Activated naive CD8-positive, alpha-beta T cell treated with anti-CD3 and anti-CD28 coated beads, Interleukin-2, amount 50 U/mL, for 24 hours (primary cell): Measurements from ENCODE around the gene SP7.
"Not testable (repeated sequence)": the region's sequence is repeated elsewhere in the genome, so short reads cannot be mapped to it uniquely, and the experiment has no call there.

Source experiments
- ATAC-seq: fragments of 150-1000 bp; cut with Tn5 transposase; one replicate; pipeline ENCODE4 v1.10.0; 2021
- DNase-seq: peaks from one replicate; pipeline ENCODE4 v3.0.0; 2021
- H3K27ac Mint-ChIP-seq: one replicate; pipeline ENCODE4 v1.8.0; 2021; ENCODE audit warnings: mild to moderate bottlenecking, mixed read lengths
- H3K27me3 Mint-ChIP-seq: one replicate; pipeline ENCODE4 v1.8.0; 2021; ENCODE audit warnings: mixed read lengths
- H3K36me3 Mint-ChIP-seq: one replicate; pipeline ENCODE4 v1.8.0; 2021; ENCODE audit warnings: low read depth, mixed read lengths
- H3K4me1 Mint-ChIP-seq: one replicate; pipeline ENCODE4 v1.8.0; 2021; ENCODE audit warnings: mixed read lengths
- H3K4me3 Mint-ChIP-seq: one replicate; pipeline ENCODE4 v1.8.0; 2021; ENCODE audit warnings: mild to moderate bottlenecking, moderate library complexity, mixed read lengths
- H3K9me3 Mint-ChIP-seq: one replicate; pipeline ENCODE4 v1.8.0; 2021; ENCODE audit warnings: mixed read lengths

SP7 gene

DNA sequence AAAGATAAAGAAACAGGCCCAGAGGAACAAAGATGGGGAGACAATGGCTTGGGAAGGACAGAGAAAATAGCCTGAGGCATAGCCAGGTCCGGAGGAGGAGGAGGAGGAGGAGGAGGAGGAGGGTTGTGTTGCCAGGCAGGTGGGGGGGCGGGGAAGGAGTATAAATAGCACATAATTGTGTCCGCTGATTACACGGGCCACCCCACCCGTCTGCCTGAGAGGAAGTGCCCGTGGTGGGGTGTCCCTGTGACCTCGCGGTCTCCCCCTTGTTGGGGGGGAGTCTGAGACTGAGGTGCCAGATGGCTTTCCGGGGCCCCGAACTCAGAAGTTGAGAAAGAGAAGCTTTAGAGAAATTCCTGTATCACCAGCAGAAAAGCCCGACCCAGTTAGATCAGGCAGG lies 1.9 kb upstream of the SP7 start:
- ATAC-seq (no peak), DNase-seq (no peak)
- H3K4me3 Mint-ChIP-seq = no peak overlapping the region

GRCh38 chr12:53334822-53335221 lies 1.3 kb downstream of the SP7 start:
- no peak for ATAC-seq
- no peaks in the 10 kb centered on the region for H3K36me3 Mint-ChIP-seq
- peaks cover 43% of the 10 kb centered on the region for H3K27me3 Mint-ChIP-seq
- H3K4me3 Mint-ChIP-seq = no peak overlapping the region
- H3K27ac Mint-ChIP-seq = no peak overlapping the region
- peaks cover 9% of the 10 kb centered on the region for H3K4me1 Mint-ChIP-seq
- no peaks in the 10 kb centered on the region for H3K9me3 Mint-ChIP-seq
- no peak for DNase-seq

More for the DNA sequence above, 1.9 kb upstream of the SP7 start:
- Mint-ChIP-seq H3K36me3 (no peaks in the 10 kb centered on the region), H3K4me1 (peaks cover 19% of the 10 kb centered on the region), H3K9me3 (no peaks in the 10 kb centered on the region), H3K27ac (no peak overlapping the region), H3K27me3 (peaks cover 46% of the 10 kb centered on the region)

DNA sequence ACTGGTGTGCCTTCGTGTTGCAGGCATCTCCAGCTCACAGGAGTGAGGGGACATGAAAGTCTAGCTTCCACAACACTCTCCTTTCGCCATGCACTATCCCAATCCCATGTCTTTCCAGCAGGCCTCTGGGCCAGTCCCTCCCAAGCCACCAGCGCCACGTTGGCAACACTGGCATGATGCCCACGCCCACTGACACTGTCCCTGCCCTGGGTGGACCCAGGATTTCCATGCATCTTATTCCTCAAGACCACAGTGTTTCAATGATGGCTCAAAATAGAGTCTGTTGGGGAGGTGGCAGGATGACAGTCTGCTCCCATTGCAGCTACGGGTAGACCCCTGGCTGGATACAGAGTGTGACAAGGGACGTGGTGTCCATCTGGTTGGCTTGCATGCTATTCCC lies 2.3 kb downstream of the SP7 start:
- Mint-ChIP-seq H3K27ac (no peak overlapping the region), H3K4me3 (no peak overlapping the region), H3K27me3 (peaks cover 40% of the 10 kb centered on the region), H3K9me3 (no peaks in the 10 kb centered on the region), H3K36me3 (no peaks in the 10 kb centered on the region), H3K4me1 (peaks cover 7% of the 10 kb centered on the region)
- DNase-seq = no peak
- ATAC-seq = no peak

GRCh38 chr12:53333289-53333688 lies 2.9 kb downstream of the SP7 start:
- Mint-ChIP-seq H3K27ac (no peak overlapping the region), H3K27me3 (peaks cover 38% of the 10 kb centered on the region), H3K9me3 (no peaks in the 10 kb centered on the region), H3K4me1 (peaks cover 7% of the 10 kb centered on the region), H3K4me3 (no peak overlapping the region), H3K36me3 (no peaks in the 10 kb centered on the region)
- ATAC-seq (no peak), DNase-seq (no peak)

DNA sequence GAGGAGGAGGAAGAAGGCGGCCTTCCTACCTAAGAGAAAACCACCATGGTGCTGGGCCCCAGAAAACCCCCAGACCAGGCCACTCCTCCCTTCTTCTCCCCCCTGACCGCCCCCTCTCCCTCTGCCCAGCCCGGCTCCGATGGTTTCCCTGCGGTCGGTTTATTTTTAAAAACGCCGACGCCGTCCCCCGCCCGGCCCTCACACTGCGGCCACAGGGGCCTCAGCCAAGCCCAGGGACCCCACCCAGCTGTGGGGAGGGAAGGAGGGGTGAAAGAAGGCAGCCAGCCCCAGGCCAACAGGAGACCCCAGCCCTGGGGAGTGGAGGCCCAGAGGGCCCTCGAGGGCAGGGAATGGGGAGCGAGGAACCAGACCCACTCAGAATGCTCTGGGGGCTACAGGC lies 3.4 kb downstream of the SP7 start:
- Mint-ChIP-seq H3K4me1 (peaks cover 5% of the 10 kb centered on the region), H3K4me3 (no peak overlapping the region), H3K9me3 (no peaks in the 10 kb centered on the region), H3K36me3 (no peaks in the 10 kb centered on the region), H3K27ac (no peak overlapping the region), H3K27me3 (peaks cover 33% of the 10 kb centered on the region)
- DNase-seq (no peak), ATAC-seq (no peak)

DNA sequence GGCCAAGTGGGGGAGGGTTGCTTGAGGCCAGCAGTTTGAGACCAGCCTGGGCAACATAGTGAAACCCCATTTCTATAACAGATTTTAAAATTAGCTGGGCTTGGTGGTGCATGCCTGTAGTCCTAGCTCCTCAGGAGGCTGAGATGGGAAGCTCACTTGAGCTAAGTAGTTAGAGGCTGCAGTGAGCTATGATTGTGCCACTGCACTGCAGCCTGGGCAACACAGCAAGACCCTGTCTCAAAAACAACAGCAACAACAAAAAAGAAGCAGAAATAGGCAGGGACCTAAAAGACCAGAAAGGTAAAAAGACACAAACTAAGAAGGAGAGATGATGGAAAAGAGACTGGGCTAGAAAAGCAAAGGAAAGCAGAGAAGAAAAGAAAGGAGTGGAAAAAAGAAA lies 3.8 kb downstream of the SP7 start:
- H3K9me3 Mint-ChIP-seq, H3K4me1 Mint-ChIP-seq, H3K27ac Mint-ChIP-seq, DNase-seq, H3K36me3 Mint-ChIP-seq, ATAC-seq, H3K4me3 Mint-ChIP-seq: not testable (repeated sequence)
- peaks cover 33% of the 10 kb centered on the region for H3K27me3 Mint-ChIP-seq

GRCh38 chr12:53330671-53331070 lies 5.5 kb downstream of the SP7 start:
- Mint-ChIP-seq H3K9me3 (no peaks in the 10 kb centered on the region), H3K36me3 (no peaks in the 10 kb centered on the region), H3K27ac (no peak overlapping the region), H3K4me3 (no peak overlapping the region), H3K27me3 (peaks cover 22% of the 10 kb centered on the region), H3K4me1 (peaks cover 9% of the 10 kb centered on the region)
- DNase-seq = no peak
- no peak for ATAC-seq

DNA sequence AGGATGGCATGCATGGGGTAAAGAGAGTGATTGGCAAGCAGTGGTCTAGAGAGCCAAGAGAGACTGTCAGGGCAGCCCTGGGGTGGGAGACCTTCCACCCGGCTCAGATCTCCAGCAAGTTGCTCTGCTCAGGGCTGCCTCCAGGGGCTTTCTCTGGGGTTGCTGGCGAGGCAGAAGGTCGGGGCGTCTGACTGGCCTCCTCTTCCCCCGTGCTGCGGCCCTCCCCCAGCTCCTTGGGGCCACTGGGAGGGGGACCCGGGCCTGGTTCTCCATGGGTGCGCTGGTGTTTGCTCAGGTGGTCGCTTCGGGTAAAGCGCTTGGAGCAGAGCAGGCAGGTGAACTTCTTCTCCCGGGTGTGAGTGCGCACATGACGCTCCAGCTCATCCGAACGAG lies 8.1 kb downstream of the SP7 start:
- H3K9me3 Mint-ChIP-seq = no peaks in the 10 kb centered on the region
- H3K27me3 Mint-ChIP-seq = peaks cover 10% of the 10 kb centered on the region
- DNase-seq = no peak
- no peaks in the 10 kb centered on the region for H3K36me3 Mint-ChIP-seq
- peaks cover 22% of the 10 kb centered on the region for H3K4me1 Mint-ChIP-seq
- no peak overlapping the region for H3K27ac Mint-ChIP-seq
- ATAC-seq = no peak
- H3K4me3 Mint-ChIP-seq = no peak overlapping the region

GRCh38 chr12:53327435-53328042 lies 8.6 kb downstream of the SP7 start:
- no peaks in the 10 kb centered on the region for H3K9me3 Mint-ChIP-seq
- H3K27me3 Mint-ChIP-seq = peaks cover 9% of the 10 kb centered on the region
- no peak for ATAC-seq
- no peak overlapping the region for H3K4me3 Mint-ChIP-seq
- no peaks in the 10 kb centered on the region for H3K36me3 Mint-ChIP-seq
- no peak for DNase-seq
- peaks cover 25% of the 10 kb centered on the region for H3K4me1 Mint-ChIP-seq
- H3K27ac Mint-ChIP-seq = no peak overlapping the region

DNA sequence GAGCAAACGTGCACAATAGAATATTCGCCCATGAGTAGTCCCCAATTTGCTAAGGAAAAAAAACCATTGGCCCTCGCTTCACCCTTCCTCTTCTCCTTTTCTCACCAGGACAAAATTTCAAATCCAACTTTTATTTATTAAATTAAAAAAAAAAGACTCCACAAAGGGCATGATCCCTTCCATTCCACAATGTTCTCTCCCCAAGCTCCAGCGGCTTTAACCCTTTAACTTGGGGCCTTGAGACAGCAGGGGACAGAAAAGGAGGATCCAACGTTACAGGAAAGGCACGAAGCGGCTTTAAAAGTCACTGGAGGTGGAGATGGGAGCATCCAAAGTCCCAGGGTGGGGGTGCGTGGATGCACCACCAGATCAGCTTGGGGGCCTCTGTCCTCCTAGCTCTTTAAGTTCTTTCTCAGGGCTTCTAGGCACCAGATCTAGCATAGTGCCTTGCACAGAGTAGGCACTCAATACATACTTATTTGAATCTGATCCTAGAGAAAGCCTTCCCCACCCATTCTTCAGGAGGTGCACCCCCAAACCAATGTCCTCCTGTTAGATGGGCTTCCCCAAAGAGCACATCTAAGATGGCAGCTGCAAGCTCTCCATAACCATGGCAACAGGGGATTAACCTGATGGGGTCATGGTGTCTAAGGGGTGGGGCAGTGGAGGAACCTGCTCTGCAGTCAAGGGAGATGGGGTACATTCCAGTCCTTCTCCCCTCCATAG lies 9.5 kb downstream of the SP7 start:
- ATAC-seq = no peak
- Mint-ChIP-seq H3K27me3 (peaks cover 7% of the 10 kb centered on the region), H3K9me3 (no peaks in the 10 kb centered on the region), H3K36me3 (no peaks in the 10 kb centered on the region), H3K4me3 (peak overlapping the region; percentile 90), H3K4me1 (peaks cover 31% of the 10 kb centered on the region), H3K27ac (no peak overlapping the region)
- DNase-seq = no peak

- Mint-ChIP-seq H3K4me1 (peaks cover 41% of the 10 kb centered on the region), H3K27ac (peak overlapping the region; percentile 60), H3K4me3 (peak overlapping the region; percentile 90), H3K9me3 (no peaks in the 10 kb centered on the region), H3K36me3 (no peaks in the 10 kb centered on the region), H3K27me3 (peaks cover 7% of the 10 kb centered on the region)
- ATAC-seq (no peak), DNase-seq (peak; percentile 49)
Measured at GRCh38 chr12:53325511-53326061, 10.6 kb downstream of the SP7 start.

DNA sequence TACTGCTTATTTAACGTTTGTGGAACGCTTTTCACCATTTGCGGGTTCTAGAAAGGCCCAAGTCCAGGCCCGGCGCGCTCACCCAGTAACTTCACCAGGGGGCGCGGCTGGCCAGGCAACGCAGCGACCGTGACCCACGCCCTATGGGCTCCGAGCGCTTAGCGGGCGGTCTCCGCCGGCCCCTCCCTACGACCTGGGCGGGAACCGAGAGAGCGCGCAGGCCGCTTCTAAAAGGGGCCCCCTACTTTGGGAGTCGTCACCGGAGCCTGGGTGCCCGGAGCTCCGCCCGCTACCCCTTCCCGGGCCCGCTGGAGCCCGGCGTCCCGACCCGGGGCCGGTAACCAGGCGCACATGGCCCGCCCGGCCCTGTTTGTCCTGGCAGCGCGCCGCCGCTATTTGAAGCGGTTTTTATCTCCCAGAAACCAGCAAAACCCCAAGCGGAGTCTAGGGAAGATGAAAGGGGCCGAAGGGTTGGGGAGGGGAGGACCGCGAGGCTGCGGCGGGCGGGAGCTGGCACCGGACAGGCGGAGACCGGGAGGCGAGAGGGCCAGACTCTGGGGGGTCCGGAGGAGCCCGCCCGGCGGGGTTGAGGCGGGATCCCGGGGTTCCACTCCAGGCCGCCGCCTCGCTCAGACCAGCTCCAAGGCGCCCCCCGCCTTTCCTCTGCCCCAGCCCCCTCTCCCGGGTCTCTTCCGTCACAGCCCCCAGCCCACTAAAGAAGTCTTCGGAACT lies 11.2 kb downstream of the SP7 start:
- Mint-ChIP-seq H3K9me3 (no peaks in the 10 kb centered on the region), H3K4me3 (peak overlapping the region; percentile 90), H3K4me1 (peaks cover 47% of the 10 kb centered on the region), H3K27me3 (peaks cover 7% of the 10 kb centered on the region), H3K36me3 (peaks cover 2% of the 10 kb centered on the region), H3K27ac (peak overlapping the region; percentile 99)
- ATAC-seq (peak; percentile 79), DNase-seq (peak; percentile 93)

DNA sequence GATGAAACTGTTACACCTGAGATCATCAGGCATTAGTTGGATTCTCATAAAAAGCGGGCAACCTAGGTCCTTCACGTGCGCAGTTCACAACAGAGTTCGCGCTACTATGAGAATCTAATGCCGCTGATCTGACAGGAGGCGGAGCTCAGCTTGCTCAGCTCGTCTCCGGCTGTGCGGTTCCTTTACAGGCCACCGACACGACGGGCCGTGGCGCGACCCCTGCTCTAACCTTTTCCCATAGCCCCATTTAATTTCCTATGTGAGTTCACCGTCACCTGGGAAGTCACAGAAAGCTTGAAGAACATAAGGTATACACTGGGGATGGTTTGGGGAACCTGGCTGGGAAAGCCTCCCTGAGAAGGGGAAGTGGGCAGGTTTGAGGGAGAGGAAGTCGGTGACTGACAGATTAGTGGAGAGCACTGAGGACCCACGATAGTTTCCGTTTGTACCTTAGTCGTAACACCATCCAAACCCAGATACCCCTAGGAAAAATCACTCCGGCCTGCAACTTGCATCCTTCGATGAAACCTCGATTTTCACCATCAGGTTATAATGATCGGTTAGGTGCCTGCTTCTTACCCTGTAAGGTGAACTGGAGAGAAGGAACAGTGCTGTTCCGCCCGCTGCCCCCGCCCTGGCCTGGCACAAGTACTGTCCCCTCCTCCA lies 11.9 kb downstream of the SP7 start:
- H3K36me3 Mint-ChIP-seq = peaks cover 3% of the 10 kb centered on the region

GRCh38 chr12:53320352-53321195 lies 15.6 kb downstream of the SP7 start:
- no peaks in the 10 kb centered on the region for H3K9me3 Mint-ChIP-seq
- no peak for ATAC-seq

More for the DNA sequence above, 11.9 kb downstream of the SP7 start:
- Mint-ChIP-seq H3K27ac (peak overlapping the region; percentile 99), H3K4me3 (peak overlapping the region; percentile 90), H3K27me3 (peaks cover 6% of the 10 kb centered on the region), H3K4me1 (peaks cover 50% of the 10 kb centered on the region), H3K9me3 (no peaks in the 10 kb centered on the region)
- peak; percentile 61 for DNase-seq
- ATAC-seq = peak; percentile 21

More at GRCh38 chr12:53320352-53321195, 15.6 kb downstream of the SP7 start:
- DNase-seq = no peak
- H3K27ac Mint-ChIP-seq = peak overlapping the region; percentile 95
- H3K36me3 Mint-ChIP-seq = peaks cover 16% of the 10 kb centered on the region
- peak overlapping the region; percentile 95 for H3K4me3 Mint-ChIP-seq
- no peaks in the 10 kb centered on the region for H3K27me3 Mint-ChIP-seq
- peaks cover 45% of the 10 kb centered on the region for H3K4me1 Mint-ChIP-seq
